H9 (cell line): ENCODE measurements around the gene MICAL2. TPM values are rescaled to one million over a fixed set of nuclear protein-coding genes. Genes with fewer than 3 reads are reported as not detected.

Source experiments
- DNase-seq: peaks from one replicate; pipeline ENCODE4 v3.0.0-alpha.2; 2017
- H2AFZ ChIP-seq: one replicate; pipeline ENCODE4 v1.6.1; 2013; ENCODE audit warnings: mild to moderate bottlenecking, low read length, control low read depth, moderate library complexity
- H2AK5ac ChIP-seq: 2 replicates; pipeline ENCODE4 v1.6.1; 2013; ENCODE audit warnings: low read length, control low read depth, mixed read lengths; ENCODE audit not compliant: insufficient read length
- H2BK120ac ChIP-seq: one replicate; pipeline ENCODE4 v1.6.1; 2013; ENCODE audit warnings: low read depth, mild to moderate bottlenecking, low read length, control low read depth, inconsistent platforms; ENCODE audit not compliant: poor library complexity, severe bottlenecking
- H2BK12ac ChIP-seq: 2 replicates; pipeline ENCODE4 v1.6.1; 2013; ENCODE audit warnings: low read length, control low read depth, mixed read lengths, low read depth; ENCODE audit not compliant: insufficient read length
- H2BK15ac ChIP-seq: 2 replicates; pipeline ENCODE4 v1.6.1; 2013; ENCODE audit warnings: low read depth, low read length, control low read depth
- H2BK20ac ChIP-seq: one replicate; pipeline ENCODE4 v1.6.1; 2013; ENCODE audit warnings: low read depth, mild to moderate bottlenecking, low read length, control low read depth, inconsistent platforms; ENCODE audit not compliant: poor library complexity, severe bottlenecking
- H2BK5ac ChIP-seq: 2 replicates; pipeline ENCODE4 v1.6.1; 2013; ENCODE audit warnings: low read length, control low read depth, mixed read lengths; ENCODE audit not compliant: insufficient read length
- H3K14ac ChIP-seq: 2 replicates; pipeline ENCODE4 v1.6.1; 2013; ENCODE audit warnings: low read length, control low read depth; ENCODE audit not compliant: insufficient read depth
- H3K18ac ChIP-seq: 2 replicates; pipeline ENCODE4 v1.6.1; 2013; ENCODE audit warnings: low read depth, mild to moderate bottlenecking, mixed read lengths, low read length, control low read depth; ENCODE audit not compliant: insufficient read length
- H3K23ac ChIP-seq: 2 replicates; pipeline ENCODE4 v1.6.1; 2013; ENCODE audit warnings: low read length, control low read depth, mixed read lengths, low read depth; ENCODE audit not compliant: insufficient read length
- H3K23me2 ChIP-seq: 2 replicates; pipeline ENCODE4 v1.6.1; 2013; ENCODE audit warnings: low read depth, mild to moderate bottlenecking, mixed read lengths, low read length, control low read depth; ENCODE audit not compliant: insufficient read length, poor library complexity, severe bottlenecking
- H3K27ac ChIP-seq: 2 replicates; pipeline ENCODE4 v1.5.1; 2013; ENCODE audit warnings: low read length, control low read depth, mixed read lengths, low read depth; ENCODE audit not compliant: insufficient read length
- H3K27me3 ChIP-seq: 2 replicates; pipeline ENCODE4 v1.6.1; 2013; ENCODE audit warnings: low read length, control low read depth, inconsistent platforms; ENCODE audit not compliant: insufficient read depth
- H3K4ac ChIP-seq: 2 replicates; pipeline ENCODE4 v1.6.1; 2013; ENCODE audit warnings: low read depth, mild to moderate bottlenecking, control low read depth, inconsistent platforms, low read length, moderate library complexity
- H3K4me1 ChIP-seq: 2 replicates; pipeline ENCODE4 v1.6.1; 2013; ENCODE audit warnings: low read length, control low read depth, inconsistent platforms; ENCODE audit not compliant: insufficient read depth
- H3K4me2 ChIP-seq: 2 replicates; pipeline ENCODE4 v1.6.1; 2013; ENCODE audit warnings: low read length, control low read depth, mixed read lengths; ENCODE audit not compliant: insufficient read length, insufficient read depth
- H3K56ac ChIP-seq: 2 replicates; pipeline ENCODE4 v1.6.1; 2013; ENCODE audit warnings: low read depth, mild to moderate bottlenecking, mixed read lengths, low read length, control low read depth; ENCODE audit not compliant: insufficient read length
- H3K79me1 ChIP-seq: 2 replicates; pipeline ENCODE4 v1.6.1; 2013; ENCODE audit warnings: low read depth, mild to moderate bottlenecking, moderate library complexity, low read length, control low read depth, inconsistent platforms; ENCODE audit not compliant: insufficient read depth, poor library complexity, severe bottlenecking
- H3K79me2 ChIP-seq: 2 replicates; pipeline ENCODE4 v1.6.1; 2013; ENCODE audit warnings: low read length, control low read depth, inconsistent platforms; ENCODE audit not compliant: insufficient read depth
- H3K9ac ChIP-seq: 2 replicates; pipeline ENCODE4 v1.6.1; 2013; ENCODE audit warnings: low read length, control low read depth, mixed read lengths; ENCODE audit not compliant: insufficient read length; ENCODE audit errors: extremely low read depth
- H3K9me3 ChIP-seq: one replicate; pipeline ENCODE4 v1.6.1; 2013; ENCODE audit warnings: low read depth, low read length, inconsistent platforms; ENCODE audit not compliant: control insufficient read depth
- H3T11ph ChIP-seq: one replicate; pipeline ENCODE4 v1.6.1; 2013; ENCODE audit warnings: mild to moderate bottlenecking, low read length, control low read depth, inconsistent platforms
- H4K20me1 ChIP-seq: one replicate; pipeline ENCODE4 v1.6.1; 2013; ENCODE audit not compliant: control insufficient read depth, insufficient read length, insufficient read depth
- H4K5ac ChIP-seq: 2 replicates; pipeline ENCODE4 v1.6.1; 2013; ENCODE audit warnings: low read depth, mild to moderate bottlenecking, mixed read lengths, low read length, control low read depth; ENCODE audit not compliant: insufficient read length
- H4K8ac ChIP-seq: replicated peaks from 2 replicates; pipeline ENCODE4 v1.6.1; 2013; ENCODE audit warnings: low read length, control low read depth, mixed read lengths, low read depth; ENCODE audit not compliant: insufficient read length
- H4K91ac ChIP-seq: 2 replicates; pipeline ENCODE4 v1.6.1; 2013; ENCODE audit warnings: low read depth, mild to moderate bottlenecking, moderate library complexity, mixed read lengths, low read length, control low read depth; ENCODE audit not compliant: insufficient read length
- H3K27ac Mint-ChIP-seq, 3 experiments: 2 replicates in 2 of 3; 3 replicates in 1 of 3; pipeline ENCODE4 v1.8.0; 2020 to 2021; ENCODE audit warnings: mixed read lengths in 3 of 3, mild to moderate bottlenecking in 1 of 3, moderate library complexity in 1 of 3
- H3K27me3 Mint-ChIP-seq: 2 replicates; pipeline ENCODE4 v1.8.0; 2021; ENCODE audit warnings: low read depth, mild to moderate bottlenecking, moderate library complexity, mixed read lengths
- H3K36me3 Mint-ChIP-seq, 3 experiments: 2 replicates in 2 of 3; 3 replicates in 1 of 3; pipeline ENCODE4 v1.8.0; 2020 to 2021; ENCODE audit warnings: low read depth in 3 of 3, mixed read lengths in 3 of 3; ENCODE audit not compliant: insufficient read depth in 1 of 3
- H3K4me1 Mint-ChIP-seq, 2 experiments: 2 replicates each; pipeline ENCODE4 v1.8.0; 2020; ENCODE audit warnings: mixed read lengths in 2 of 2
- H3K4me3 Mint-ChIP-seq, 2 experiments: 2 replicates in 1 of 2; 3 replicates in 1 of 2; pipeline ENCODE4 v1.8.0; 2020 to 2021; ENCODE audit warnings: mild to moderate bottlenecking in 2 of 2, mixed read lengths in 2 of 2, moderate library complexity in 1 of 2
- H3K9me3 Mint-ChIP-seq, 2 experiments: 2 replicates in 1 of 2; 3 replicates in 1 of 2; pipeline ENCODE4 v1.8.0; 2020; ENCODE audit warnings: mild to moderate bottlenecking in 2 of 2, mixed read lengths in 2 of 2, moderate library complexity in 1 of 2
- WGBS: extraction: QIAGEN DNeasy Blood & Tissue Kit; methylation state at CpG from one replicate; pipeline ENCODE4 v1.1.7; 2013; ENCODE audit warnings: missing lambda C conversion rate, low lambda C conversion rate, mixed read lengths; ENCODE audit not compliant: insufficient read length; ENCODE audit errors: extremely low coverage; 5-methylcytosine and 5-hydroxymethylcytosine counted together
- total RNA-seq: library from RNA; stranded (reverse); gene quantifications from 2 replicates; pipeline ENCODE4 v1.2.1, GENCODE V29; 2021
- TF ChIP-seq, protein P1 (sequence below): fragments of 200-600 bp; sonication (generic); conservative IDR thresholded peaks from 3 replicates; pipeline ENCODE4 v1.8.0; 2021; ENCODE audit warnings: antibody characterized with exemption, mild to moderate bottlenecking

The MICAL2 gene
- total RNA-seq, 1 experiment from 2014 or later, result 4.7 TPM

DNA sequence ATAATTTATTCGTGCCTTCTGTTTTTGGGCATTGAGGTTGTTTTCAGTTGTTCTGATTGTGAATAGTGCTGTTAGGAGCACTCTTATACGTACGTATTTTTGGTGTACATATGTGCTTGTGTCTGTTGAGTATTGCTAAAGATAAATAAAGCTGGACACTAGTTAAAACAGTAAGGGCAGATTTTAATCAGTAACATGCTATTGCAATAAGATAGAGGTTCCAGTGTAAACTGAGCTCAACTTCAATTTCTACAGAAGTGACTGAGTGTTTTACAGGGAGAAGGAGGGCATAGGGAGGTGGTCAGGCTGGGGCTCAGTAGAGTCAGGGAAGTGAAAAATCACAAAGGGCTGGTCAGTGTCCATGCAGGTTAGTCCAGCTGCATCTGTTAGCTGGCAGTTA is 191.0 kb downstream of the MICAL2 start:
- H4K91ac ChIP-seq, result no peak overlapping the region
- peaks cover 0 to 7% of the 10 kb centered on the region in 2 experiments; a peak in 1 of 4 replicates for H3K4me1 Mint-ChIP-seq
- TF ChIP-seq, protein P1, sequence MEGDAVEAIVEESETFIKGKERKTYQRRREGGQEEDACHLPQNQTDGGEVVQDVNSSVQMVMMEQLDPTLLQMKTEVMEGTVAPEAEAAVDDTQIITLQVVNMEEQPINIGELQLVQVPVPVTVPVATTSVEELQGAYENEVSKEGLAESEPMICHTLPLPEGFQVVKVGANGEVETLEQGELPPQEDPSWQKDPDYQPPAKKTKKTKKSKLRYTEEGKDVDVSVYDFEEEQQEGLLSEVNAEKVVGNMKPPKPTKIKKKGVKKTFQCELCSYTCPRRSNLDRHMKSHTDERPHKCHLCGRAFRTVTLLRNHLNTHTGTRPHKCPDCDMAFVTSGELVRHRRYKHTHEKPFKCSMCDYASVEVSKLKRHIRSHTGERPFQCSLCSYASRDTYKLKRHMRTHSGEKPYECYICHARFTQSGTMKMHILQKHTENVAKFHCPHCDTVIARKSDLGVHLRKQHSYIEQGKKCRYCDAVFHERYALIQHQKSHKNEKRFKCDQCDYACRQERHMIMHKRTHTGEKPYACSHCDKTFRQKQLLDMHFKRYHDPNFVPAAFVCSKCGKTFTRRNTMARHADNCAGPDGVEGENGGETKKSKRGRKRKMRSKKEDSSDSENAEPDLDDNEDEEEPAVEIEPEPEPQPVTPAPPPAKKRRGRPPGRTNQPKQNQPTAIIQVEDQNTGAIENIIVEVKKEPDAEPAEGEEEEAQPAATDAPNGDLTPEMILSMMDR, result no peak
- no peak overlapping the region for H2BK120ac ChIP-seq
- no peak overlapping the region for H3K18ac ChIP-seq
- peaks cover 3 to 7% of the 10 kb centered on the region in 2 experiments; a peak in 4 of 5 replicates for H3K9me3 Mint-ChIP-seq
- H3K9me3 ChIP-seq, result no peaks in the 10 kb centered on the region
- H3K27me3 Mint-ChIP-seq, result no peaks in the 10 kb centered on the region; the same call in 1 of the 2 replicates
- no peaks in the 10 kb centered on the region for H3K27me3 ChIP-seq
- no peak overlapping the region for H2BK15ac ChIP-seq
- no peak overlapping the region for H2BK5ac ChIP-seq
- H3K56ac ChIP-seq, result no peak overlapping the region
- no peak overlapping the region for H3K14ac ChIP-seq
- no peak overlapping the region for H4K5ac ChIP-seq
- H4K8ac ChIP-seq, result no peak overlapping the region
- no peak overlapping the region for H3K4me2 ChIP-seq
- H3K79me1 ChIP-seq, result no peaks in the 10 kb centered on the region
- no peaks in the 10 kb centered on the region for H3K4me1 ChIP-seq
- H3K23ac ChIP-seq, result no peak overlapping the region
- H3K36me3 Mint-ChIP-seq, result peaks cover 0 to 2% (median 0%) of the 10 kb centered on the region in 3 experiments; a peak in 2 of 7 replicates
- no peak overlapping the region for H3K4ac ChIP-seq
- no peak overlapping the region for H3K27ac Mint-ChIP-seq
- no peaks in the 10 kb centered on the region for H4K20me1 ChIP-seq
- H3K79me2 ChIP-seq, result no peaks in the 10 kb centered on the region
- no peak overlapping the region for H2BK12ac ChIP-seq
- no peak overlapping the region for H3T11ph ChIP-seq
- H3K4me3 Mint-ChIP-seq, result no peak overlapping the region
- H2BK20ac ChIP-seq, result no peak overlapping the region
- no CpG with 5 or more reads among the region's 3 CpGs for WGBS
- no peak overlapping the region for H2AFZ ChIP-seq
- H3K9ac ChIP-seq, result no peak overlapping the region
- H3K23me2 ChIP-seq, result no peaks in the 10 kb centered on the region
- no peak overlapping the region for H3K27ac ChIP-seq
- H2AK5ac ChIP-seq, result no peak overlapping the region
- DNase-seq, result no peak
